ENCODE data around the gene ZNRD2. TPM values are rescaled to one million over a fixed set of nuclear protein-coding genes. Genes with fewer than 3 reads are reported as not detected.

The ZNRD2 gene
- total RNA-seq, 1 donor from 2014 or later, result 45.1 TPM

GRCh38 chr11:65611028-65611757 lies 40.9 kb downstream of the ZNRD2 start:
- H3K9me3 ChIP-seq (ENCODE audit: insufficient read depth, low read depth, low read length), result no peaks in the 10 kb centered on the region
- peaks cover 22% of the 10 kb centered on the region for H3K36me3 Mint-ChIP-seq (ENCODE audit: low read depth, unreplicated experiment)
- peak overlapping the region; percentile 81 for H3K4me3 ChIP-seq (ENCODE audit: insufficient read depth, low read depth, low read length)
- TF ChIP-seq, protein P1, sequence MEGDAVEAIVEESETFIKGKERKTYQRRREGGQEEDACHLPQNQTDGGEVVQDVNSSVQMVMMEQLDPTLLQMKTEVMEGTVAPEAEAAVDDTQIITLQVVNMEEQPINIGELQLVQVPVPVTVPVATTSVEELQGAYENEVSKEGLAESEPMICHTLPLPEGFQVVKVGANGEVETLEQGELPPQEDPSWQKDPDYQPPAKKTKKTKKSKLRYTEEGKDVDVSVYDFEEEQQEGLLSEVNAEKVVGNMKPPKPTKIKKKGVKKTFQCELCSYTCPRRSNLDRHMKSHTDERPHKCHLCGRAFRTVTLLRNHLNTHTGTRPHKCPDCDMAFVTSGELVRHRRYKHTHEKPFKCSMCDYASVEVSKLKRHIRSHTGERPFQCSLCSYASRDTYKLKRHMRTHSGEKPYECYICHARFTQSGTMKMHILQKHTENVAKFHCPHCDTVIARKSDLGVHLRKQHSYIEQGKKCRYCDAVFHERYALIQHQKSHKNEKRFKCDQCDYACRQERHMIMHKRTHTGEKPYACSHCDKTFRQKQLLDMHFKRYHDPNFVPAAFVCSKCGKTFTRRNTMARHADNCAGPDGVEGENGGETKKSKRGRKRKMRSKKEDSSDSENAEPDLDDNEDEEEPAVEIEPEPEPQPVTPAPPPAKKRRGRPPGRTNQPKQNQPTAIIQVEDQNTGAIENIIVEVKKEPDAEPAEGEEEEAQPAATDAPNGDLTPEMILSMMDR (IDR thresholded peaks at IDR 0.05; ENCODE audit: insufficient read depth, low read depth, low read length), result no peak
- TF ChIP-seq EZH2 (IDR thresholded peaks at IDR 0.05; ENCODE audit: insufficient read depth, low read length), result no peak
- peaks cover 60% of the 10 kb centered on the region for H4K20me1 ChIP-seq (ENCODE audit: insufficient read depth, low read length)
- H3K4me2 ChIP-seq (ENCODE audit: low read length), result peak overlapping the region; percentile 97
- H3K9me3 Mint-ChIP-seq (ENCODE audit: unreplicated experiment), result no peaks in the 10 kb centered on the region
- no peak for DNase-seq (ENCODE audit: low read depth)
- H3K27me3 ChIP-seq (ENCODE audit: insufficient read depth, low read length), result no peaks in the 10 kb centered on the region
- no peak overlapping the region for H3K27ac Mint-ChIP-seq (ENCODE audit: unreplicated experiment)
- H3K9ac ChIP-seq (ENCODE audit: low read length), result peak overlapping the region; percentile 64
- H3K4me3 Mint-ChIP-seq (ENCODE audit: unreplicated experiment), result peak overlapping the region; percentile 89
- H3K79me2 ChIP-seq (ENCODE audit: insufficient read depth, low read length), result peaks cover 75% of the 10 kb centered on the region
- no peaks in the 10 kb centered on the region for H3K27me3 Mint-ChIP-seq (ENCODE audit: low read depth, unreplicated experiment)
- no peak overlapping the region for H2AFZ ChIP-seq (ENCODE audit: low read depth, low read length)
- peak overlapping the region; percentile 37 for H3K27ac ChIP-seq (ENCODE audit: low read depth, low read length)
- peaks cover 41% of the 10 kb centered on the region for H3K4me1 ChIP-seq (ENCODE audit: insufficient read depth, low read length)
- H3K4me1 Mint-ChIP-seq (ENCODE audit: low read depth, unreplicated experiment), result peaks cover 27% of the 10 kb centered on the region
- H3K36me3 ChIP-seq (ENCODE audit: insufficient read depth, low read length), result no peaks in the 10 kb centered on the region
- no peak for FAIRE-seq

- Histone ChIP-seq H3K79me2 (ENCODE audit: insufficient read depth, low read length) (peaks cover 82% of the 10 kb centered on the region), H3K4me1 (ENCODE audit: insufficient read depth, low read length) (peaks cover 45% of the 10 kb centered on the region), H4K20me1 (ENCODE audit: insufficient read depth, low read length) (peaks cover 61% of the 10 kb centered on the region), H3K4me3 (ENCODE audit: insufficient read depth, low read depth, low read length) (peak overlapping the region; percentile 81), H3K4me2 (ENCODE audit: low read length) (peak overlapping the region; percentile 97), H3K27me3 (ENCODE audit: insufficient read depth, low read length) (no peaks in the 10 kb centered on the region), H3K36me3 (ENCODE audit: insufficient read depth, low read length) (peaks cover 2% of the 10 kb centered on the region), H3K9ac (ENCODE audit: low read length) (peak overlapping the region; percentile 64), H3K27ac (ENCODE audit: low read depth, low read length) (peak overlapping the region; percentile 37), H3K9me3 (ENCODE audit: insufficient read depth, low read depth, low read length) (no peaks in the 10 kb centered on the region), H2AFZ (ENCODE audit: low read depth, low read length) (no peak overlapping the region)
- peaks cover 33% of the 10 kb centered on the region for H3K4me1 Mint-ChIP-seq (ENCODE audit: low read depth, unreplicated experiment)
- no peak for DNase-seq (ENCODE audit: low read depth)
- TF ChIP-seq, protein P1 (IDR thresholded peaks at IDR 0.05; ENCODE audit: insufficient read depth, low read depth, low read length), result no peak
- no peak for TF ChIP-seq EZH2 (IDR thresholded peaks at IDR 0.05; ENCODE audit: insufficient read depth, low read length)
- H3K9me3 Mint-ChIP-seq (ENCODE audit: unreplicated experiment), result no peaks in the 10 kb centered on the region
- no peaks in the 10 kb centered on the region for H3K27me3 Mint-ChIP-seq (ENCODE audit: low read depth, unreplicated experiment)
- H3K27ac Mint-ChIP-seq (ENCODE audit: unreplicated experiment), result peak overlapping the region; percentile 93
- FAIRE-seq, result no peak
- peak overlapping the region; percentile 89 for H3K4me3 Mint-ChIP-seq (ENCODE audit: unreplicated experiment)
- peaks cover 22% of the 10 kb centered on the region for H3K36me3 Mint-ChIP-seq (ENCODE audit: low read depth, unreplicated experiment)
These were observed 41.7 kb downstream of the ZNRD2 start for GRCh38 chr11:65611758-65612603.

All from astrocyte (in vitro differentiated cells and primary cell).